Posterior vena cava (tissue), 2 donors: ENCODE data around the gene TPRN. TPM values are rescaled to one million over a fixed set of nuclear protein-coding genes. Genes with fewer than 3 reads are reported as not detected.

Experiments
- DNase-seq: peaks from one replicate; pipeline ENCODE4 v3.0.0-alpha.2; 2020; ENCODE audit warnings: low spot score
- intact Hi-C, 2 donors: fragments of 100-400 bp; cut with DNase I; formaldehyde crosslinking; loops; one replicate each; pipeline versions ENCODE4 v1.14.1 to v1.14.2; 2022 to 2023
- total RNA-seq, 2 donors: library from RNA; stranded (reverse); fragmentation: NEBNext Ultra II Directional; extraction: Animal tissue kit (Norgen Biotek cat#: 25700); gene quantifications; one replicate each; pipeline ENCODE4 v1.2.1, GENCODE V29; 2021
- donor health status: DM: yes; HTN: yes; CAD: no.
- donor health status: DM: yes; HTN: yes; CAD: no.

TPRN gene
- total RNA-seq, 2 donors from 2014 or later, result 4.2 to 8.8 TPM

DNA sequence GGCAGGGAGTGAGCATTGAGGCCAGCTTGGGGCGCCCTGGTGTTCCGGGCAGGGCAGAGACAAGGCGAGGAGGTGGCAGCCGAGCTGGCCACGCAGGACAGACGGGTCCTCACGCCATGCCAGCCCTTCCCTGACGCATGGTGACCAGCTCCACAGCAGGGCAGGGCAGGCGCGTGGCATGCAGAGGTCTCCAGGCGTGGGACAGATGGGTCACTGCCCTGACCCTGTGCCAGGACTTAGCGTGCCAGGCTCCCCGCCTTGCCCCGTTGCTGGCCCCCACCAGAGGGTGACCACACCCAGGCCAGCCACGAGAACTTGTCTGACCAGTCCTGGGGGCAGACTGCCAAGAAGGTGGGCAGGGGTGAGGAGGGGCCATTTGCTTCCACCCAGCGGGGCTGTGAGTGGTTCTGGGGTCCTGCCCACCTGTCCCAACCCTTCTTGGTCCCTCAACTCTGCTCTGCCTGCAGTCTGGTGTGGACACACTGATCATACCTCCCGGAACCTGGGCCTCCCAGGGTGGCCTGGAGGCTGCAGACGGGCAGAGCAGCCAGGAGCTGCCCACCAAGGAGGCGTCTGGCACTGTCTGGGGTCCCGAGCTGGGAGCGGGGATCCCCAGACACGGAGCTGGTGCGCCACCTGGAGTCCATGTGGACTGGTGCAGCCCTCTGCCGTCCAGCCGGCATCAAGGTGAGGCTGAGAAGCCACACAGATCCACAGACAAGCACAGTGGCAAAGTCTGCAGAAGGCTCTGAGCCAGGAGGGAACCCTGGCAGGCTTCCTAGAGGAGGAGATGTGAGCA is 26.7 kb upstream of the TPRN start, which contains the start of gene RNF224:
Gene RNF224 (plus strand): TSS at position 449 of the 799 bp plus-strand sequence. CDS start 834 bp downstream, outside the sequence.
- peak; percentile 92 for DNase-seq
- intact Hi-C loops, result loop anchor here in 1 of 2 donors (5.0 kb wide), 1 partner anchor 110 kb away; no protein-coding TSS in a partner anchor

DNA sequence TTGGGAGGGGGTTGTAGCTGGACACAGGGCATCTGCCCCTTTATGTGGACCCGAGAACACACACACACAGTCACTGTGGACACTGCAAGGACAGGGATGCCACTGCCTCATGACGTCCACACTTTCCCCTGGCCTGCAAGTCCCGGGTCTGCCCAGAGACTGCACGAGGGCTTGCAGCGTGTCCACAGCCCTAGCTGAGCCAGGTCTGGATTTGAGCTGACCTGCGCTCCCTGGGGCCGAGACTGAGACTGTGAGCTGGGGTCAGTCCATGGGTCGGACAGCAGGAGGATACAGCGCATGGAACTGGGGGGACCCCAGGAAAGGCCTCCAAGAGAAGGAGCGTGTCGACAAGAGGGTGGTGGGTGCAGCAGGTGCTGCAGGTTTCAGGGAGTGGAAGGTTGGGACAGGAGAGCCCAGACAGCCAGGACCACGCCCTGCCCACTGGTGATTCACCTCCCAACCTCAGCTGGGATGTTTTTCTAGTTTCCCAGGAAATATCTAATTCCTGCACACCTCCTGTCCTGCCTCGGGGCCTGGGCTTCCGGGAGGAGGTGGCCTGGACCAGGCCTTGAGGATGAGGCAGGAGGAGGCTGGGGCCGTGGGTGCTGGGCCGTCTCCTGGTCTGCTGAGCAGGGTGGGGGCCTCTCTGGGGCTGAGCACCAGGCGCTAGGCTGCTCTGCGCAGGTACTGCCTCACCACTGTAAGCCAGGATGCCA is 26.0 kb upstream of the TPRN start:
- no peak for DNase-seq
- intact Hi-C loops, result loop anchor here in 1 of 2 donors (5.0 kb wide), 1 partner anchor 109 kb away; no protein-coding TSS in a partner anchor

DNA sequence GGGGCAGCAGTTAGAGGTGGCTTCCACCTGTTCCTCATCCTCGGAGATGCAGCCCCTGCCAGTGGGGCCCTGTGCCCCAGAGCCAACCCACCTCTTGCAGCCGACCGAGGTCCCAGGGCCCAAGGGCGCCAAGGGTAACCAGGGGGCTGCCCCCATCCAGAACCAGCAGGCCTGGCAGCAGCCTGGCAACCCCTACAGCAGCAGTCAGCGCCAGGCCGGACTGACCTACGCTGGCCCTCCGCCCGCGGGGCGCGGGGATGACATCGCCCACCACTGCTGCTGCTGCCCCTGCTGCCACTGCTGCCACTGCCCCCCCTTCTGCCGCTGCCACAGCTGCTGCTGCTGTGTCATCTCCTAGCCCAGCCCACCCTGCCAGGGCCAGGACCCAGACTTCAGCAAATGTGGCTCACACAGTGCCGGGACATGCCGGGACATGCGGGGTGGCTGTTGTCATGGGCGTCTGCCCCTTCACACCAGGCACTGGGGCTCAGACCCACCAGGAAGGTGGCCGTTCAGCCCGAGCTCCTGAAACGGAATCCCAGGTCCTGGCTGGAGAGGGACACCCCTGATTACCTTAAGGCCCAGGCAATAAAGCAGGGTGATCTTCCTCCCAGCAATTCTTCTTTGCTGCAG is 25.3 kb upstream of the TPRN start:
- intact Hi-C loops, result loop anchor here (2.0 to 5.0 kb wide), 2 partner anchors 105 to 109 kb away; no protein-coding TSS in a partner anchor
- no peak for DNase-seq

DNA sequence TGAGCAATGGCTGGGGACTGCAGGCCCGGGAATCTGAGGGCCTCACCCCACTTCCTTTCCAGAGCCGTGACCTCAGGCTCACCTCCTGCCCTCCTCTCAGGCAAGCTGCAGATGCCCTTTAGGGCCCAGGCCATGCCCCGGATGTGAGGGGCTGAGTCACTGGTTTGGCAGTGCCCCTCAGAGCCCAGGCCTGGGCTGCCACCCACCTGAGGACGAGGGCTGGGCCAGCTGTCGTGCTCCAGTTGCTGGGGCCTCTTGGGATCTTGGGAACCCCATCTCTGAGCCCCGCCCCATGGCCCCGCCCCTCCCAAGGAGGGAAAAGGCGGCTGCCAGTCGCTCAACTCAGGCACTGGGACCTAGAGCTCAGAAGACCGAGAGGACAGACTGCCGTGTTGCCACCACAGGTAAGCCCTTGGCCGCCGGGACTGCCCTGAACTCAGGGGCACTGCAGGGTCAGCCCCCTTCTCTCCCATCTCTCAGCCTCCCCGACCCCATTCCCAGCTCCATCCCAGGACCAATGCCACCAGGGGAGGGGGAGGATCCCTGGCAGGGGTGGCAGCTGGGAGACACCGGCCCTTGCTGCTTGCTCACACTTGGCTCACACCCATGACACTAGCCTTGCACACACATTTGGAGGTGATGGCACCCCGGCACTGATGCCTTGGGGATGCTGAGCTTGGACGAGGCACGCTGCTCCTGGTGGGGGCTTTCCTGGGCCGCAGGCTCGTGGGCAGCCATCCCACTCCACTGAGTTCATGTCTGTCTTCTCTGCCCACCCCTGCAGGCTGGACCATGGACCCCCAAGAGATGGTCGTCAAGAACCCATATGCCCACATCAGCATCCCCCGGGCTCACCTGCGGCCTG is 24.5 kb upstream of the TPRN start, which contains the start of gene CYSRT1:
Gene CYSRT1 (plus strand): TSS at position 345 of the 865 bp plus-strand sequence. CDS start 448 bp downstream, at position 793.
- DNase-seq, result no peak
- intact Hi-C loops, result loop anchor here (2.0 to 5.0 kb wide), 2 partner anchors 104 to 108 kb away; no protein-coding TSS in a partner anchor

DNA sequence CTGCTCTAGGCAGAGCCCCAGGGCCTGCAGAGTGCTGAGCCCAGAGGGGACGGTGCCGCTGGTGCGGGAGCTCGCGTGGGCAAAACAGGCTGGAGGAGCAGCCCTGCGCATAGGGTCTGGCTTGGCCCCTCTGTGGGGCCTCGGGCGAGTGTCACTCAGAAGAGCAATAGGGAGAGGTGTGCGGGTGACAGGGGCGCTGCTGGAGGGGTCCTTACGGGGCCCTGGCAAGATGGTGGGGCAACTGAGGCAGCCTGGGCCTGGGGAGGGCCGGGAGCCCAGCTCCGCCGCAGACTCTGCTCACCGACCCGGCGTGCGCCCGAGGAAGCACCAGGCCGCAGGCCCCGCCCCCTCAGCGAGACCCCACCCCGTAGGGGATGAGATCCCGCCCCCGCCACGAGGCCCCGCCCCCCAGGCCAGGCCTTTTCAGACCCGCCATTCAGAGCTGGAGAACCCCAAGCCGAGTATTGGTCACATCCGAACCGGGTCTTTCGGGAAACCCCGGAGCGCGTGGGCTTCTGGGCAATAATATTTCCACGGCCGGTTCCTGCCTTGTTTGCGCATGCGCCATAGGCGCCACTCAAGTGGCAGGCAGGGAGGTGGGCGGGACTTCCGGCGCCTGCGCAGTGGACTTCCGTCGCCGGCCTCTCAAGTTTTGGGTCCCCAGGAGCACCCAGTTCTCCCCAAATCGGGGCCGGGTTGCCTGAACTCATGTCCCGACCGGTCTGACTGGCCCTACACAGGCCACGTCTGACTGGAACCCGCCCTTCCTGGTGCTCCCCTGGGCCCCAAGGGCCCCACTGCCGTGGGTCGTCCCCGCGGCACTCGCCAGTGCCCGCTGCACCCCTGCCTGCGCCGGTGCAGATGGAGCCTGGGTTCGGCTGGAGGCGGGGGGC is 22.8 kb upstream of the TPRN start:
- intact Hi-C loops, result no loop called here
- DNase-seq, result peak; percentile 99

DNA sequence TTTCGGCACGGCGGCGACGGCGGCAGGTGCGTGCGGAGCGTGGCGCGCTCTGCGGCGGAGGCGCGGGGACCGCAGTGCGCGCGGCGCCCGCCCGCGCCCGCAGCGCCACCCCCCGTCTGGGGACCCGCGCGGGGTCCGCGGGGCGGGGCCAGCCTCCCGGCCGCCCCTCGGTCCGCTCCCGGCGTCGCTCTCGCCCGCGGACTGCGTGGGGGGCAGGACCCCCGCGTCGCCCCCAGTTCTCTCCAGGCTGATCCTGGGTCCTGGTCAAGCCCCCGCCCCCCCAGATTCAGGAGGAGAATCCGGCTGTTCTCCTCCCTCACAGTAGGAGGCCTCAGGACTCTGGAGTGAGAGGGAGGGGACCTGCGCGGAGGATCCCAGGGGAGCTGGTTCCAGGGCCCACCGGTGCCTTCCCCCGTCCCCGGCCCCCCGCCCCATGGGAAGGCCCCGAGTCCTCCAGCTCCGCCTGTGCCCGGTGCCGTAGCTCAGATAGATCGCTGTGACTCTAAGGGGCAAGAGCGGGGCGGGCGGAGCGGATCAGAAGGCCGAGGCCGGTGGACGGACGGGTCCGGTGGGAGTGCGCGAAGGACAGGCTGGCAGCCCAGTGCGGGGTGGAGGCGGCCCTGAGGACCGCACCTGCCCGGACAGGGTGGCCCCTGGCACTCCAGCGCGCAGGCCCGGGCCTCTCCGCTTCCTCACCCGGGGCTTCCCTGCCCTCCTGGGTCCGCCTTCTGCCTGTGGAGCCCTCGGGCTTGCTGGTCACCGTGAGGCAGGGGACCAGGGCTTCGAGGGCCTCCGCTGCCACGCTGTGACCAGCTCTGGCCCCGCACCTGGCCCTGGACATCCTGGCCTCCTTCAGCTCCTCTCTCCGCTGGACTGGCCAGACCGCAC is 21.9 kb upstream of the TPRN start, which contains the start of gene RNF208:
Gene RNF208 (minus strand): TSS at position 51 of the 888 bp plus-strand sequence. CDS start 1,028 bp downstream, outside the sequence.
- intact Hi-C loops, result no loop called here
- no peak for DNase-seq

DNA sequence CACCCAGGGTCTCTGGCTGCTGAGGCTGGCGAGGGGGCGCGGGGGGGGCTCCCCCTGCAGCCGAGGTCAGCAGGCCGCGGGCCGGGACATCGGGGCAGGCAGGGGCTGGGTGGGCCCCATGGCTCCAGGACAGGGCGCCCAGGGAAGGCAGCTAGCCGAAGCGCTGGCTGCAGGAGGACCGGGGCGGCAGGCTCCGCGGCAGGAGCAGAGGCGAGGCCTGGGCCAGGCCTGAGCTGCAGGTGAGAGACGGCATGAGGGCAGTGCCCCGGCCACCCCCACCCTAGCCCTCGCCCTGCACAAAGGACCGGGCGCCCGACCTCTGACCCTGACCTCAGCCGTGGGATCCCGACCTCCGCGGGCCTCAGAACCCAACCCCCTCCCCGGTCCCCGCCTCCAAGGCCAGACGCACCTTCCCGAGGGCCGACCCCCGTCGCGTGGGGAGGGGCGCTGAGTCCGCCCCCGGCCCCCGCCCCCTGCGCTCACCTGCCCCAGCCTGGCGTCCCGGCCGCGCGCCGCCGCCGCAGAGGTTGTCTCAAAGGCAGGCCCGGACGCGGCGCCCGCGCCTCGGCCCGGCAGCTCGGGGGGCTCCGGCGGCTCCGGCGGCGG is 21.1 kb upstream of the TPRN start:
- intact Hi-C loops, result no loop called here
- no peak for DNase-seq

DNA sequence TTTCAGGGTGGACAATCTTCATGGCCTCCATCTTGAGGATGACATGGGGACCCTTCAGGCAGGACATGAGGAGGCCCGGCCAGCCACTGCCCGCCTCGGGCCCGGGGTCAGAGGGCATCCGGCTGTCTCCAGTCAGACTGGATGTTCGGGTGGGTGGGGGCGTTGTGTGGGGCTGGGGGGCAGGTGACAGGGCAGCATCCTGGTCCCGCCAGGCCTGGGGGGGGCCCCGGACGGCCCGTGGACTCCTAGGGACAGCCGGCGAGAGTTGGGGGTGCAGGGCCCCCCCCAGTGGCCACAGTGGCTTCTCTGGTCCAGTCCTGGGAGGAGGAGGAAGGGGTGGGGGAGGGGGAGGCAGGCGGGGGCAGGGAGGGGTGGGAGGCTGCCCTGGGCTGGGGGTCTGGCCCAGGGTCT is 20.6 kb upstream of the TPRN start:
- intact Hi-C loops, result no loop called here
- DNase-seq, result no peak

DNA sequence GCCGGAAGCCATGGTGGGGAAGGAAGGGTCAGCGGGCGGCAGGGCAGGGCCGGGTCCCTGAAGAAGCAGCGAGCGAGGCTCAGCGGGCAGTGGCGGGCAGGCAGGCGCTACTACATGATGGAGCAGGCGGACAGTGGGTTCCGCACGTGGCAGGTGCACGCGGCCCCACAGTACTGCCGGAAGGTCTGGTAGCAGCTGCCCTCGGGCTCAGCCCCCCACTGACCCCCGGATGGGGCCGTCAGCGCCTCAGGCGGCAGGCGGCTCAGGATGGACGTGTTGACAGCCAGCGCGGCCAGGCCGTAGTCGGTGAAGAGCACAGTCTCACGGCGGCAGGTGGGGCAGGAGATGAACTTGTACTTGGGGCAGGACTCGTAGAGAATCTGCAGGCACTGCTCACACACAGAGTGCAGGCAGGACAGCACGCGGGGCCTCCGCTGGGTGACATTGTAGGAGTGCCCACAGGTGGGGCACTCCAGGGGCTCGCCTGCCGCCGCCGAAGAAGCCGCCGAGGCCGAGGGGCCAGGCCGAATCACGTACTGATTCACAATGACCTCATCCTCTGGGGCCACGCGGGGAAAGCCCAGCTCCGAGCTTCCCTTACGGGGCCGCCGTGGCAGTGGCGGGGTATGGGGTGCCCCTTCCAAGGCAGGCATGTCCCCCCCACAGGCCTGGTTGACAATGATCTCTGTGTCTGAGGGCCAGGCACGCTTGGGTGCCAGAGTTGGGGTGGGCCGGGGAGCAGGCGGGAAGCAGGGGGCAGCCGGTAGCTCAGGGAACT is 20.0 kb upstream of the TPRN start:
- intact Hi-C loops, result no loop called here
- DNase-seq, result no peak

DNA sequence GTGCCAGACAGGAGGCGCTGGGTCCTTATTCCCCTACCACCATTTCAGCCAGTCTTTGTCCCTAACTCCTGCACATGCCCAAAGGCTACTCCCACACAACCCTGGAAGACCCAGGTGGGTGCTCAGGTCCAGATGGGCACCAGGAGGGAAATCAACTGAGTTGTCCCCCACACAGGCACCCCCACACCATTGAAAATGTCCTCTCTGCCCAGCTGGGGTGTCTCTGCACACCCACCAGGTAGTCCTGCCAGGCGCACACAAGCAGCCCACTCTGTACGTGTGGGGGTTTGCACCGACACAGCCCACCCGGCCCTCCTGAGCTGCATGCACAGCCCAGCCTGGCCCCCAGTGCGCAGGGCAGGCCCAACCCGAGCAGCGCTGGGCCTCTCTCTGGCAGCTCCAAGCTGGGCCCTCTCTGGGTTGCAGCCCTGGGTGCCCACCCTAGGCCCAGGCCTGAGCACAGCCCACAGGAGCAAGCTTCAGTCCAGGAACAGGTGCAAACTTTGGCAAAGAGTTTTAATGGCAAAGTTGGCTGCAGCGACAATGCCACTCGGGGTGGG is 19.3 kb upstream of the TPRN start:
- intact Hi-C loops, result no loop called here
- no peak for DNase-seq

DNA sequence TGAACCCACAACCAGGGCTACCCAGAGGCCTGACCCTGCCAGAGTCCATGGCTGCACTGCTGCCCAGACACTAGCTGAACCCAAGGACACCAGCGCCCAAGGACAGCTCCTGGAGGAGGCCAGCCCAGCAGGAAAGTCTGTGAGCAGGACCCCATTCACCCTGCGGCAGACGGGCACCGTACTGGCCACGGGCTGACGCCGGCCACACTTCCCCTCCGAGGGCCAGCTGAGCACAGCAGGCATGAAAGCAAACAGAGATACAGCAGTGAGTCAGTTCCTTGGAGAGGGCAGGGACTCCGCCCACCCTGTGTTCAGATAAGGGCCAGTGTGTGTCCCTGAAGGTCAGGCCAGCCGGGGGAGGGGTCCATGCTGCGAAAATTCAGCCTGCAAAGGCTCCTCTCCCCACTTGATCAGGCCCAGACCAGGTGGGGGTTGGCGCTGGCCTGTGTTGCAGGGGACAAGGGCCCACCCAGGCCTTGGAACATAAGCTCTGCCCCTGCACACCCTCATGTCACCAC is 18.3 kb upstream of the TPRN start:
- intact Hi-C loops, result no loop called here
- DNase-seq, result no peak

DNA sequence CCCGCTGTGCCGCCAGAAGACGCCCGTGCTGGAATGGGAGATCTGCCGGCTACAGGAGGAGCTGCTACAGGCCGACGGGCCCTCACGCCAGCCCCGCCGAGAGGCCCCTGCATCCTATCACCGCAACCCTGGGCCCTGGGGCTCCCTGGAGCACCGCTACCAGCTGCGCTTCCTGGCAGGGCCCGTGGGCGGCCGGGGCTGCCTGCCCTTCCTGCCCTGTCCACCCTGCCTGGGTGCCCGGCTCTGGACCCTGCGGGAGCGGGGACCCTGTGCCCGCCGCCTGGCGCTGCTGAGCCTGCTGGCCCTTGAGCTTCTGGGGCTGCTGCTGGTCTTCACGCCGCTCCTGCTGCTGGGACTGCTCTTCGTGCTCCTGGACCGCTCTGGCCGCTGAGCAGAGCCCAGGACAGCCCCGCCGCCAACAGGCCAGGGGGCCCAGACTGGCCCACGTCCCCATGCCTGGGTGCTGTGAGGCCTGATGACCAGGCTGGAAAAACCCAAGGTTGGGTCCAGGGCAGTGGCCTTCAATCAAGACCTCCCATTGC is 17.7 kb upstream of the TPRN start:
- DNase-seq, result no peak

DNA sequence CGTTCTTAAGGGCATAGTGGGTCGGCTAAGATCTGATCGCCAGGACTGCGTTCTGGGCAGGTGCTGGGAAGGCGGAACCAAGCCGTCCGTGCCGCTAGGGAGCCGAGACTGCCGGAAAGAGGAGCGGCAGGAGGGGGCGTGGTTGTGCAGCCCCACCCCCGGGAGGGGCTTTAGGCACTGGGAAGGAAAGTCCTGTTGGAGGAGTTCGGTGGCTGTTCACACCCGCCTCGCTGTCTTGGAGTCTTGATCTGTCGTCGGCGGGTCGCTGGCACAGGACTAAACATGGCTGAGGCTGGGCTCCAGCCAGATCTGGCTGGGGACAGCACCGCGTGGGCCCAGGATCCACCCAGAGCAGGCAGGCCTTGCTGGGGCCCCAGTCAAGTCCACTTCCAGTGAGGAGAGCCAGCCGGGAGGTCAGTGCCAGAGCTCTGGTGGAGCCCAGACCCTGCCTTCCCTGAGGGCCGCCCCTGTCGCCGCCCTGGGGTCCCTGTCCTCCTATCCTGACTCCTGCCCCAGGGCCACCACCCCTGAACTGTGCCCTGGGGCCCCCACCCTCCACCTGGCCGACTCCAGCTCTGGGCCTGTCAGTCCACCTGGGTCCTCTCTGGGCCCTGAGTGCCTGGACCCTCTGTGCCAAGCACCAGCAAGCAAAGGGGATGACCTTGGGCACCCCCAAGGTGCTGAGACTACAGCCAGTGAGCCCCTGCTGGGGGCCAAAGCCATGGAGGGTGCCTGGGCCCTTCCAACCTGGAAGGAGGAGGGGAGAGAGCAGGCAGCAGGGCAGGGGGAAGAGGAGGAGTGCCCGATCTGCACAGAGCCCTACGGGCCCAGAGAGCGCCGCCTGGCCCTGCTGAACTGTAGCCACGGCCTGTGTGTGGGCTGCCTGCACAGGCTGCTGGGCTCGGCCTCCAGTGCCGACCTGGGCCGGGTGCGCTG is 17.0 kb upstream of the TPRN start:
- DNase-seq, result no peak
- intact Hi-C loops, result no loop called here

More for the DNA sequence above, 17.7 kb upstream of the TPRN start:
- intact Hi-C loops, result no loop called here
